ENCODE results near the gene LYPD3.

LYPD3 gene

DNA sequence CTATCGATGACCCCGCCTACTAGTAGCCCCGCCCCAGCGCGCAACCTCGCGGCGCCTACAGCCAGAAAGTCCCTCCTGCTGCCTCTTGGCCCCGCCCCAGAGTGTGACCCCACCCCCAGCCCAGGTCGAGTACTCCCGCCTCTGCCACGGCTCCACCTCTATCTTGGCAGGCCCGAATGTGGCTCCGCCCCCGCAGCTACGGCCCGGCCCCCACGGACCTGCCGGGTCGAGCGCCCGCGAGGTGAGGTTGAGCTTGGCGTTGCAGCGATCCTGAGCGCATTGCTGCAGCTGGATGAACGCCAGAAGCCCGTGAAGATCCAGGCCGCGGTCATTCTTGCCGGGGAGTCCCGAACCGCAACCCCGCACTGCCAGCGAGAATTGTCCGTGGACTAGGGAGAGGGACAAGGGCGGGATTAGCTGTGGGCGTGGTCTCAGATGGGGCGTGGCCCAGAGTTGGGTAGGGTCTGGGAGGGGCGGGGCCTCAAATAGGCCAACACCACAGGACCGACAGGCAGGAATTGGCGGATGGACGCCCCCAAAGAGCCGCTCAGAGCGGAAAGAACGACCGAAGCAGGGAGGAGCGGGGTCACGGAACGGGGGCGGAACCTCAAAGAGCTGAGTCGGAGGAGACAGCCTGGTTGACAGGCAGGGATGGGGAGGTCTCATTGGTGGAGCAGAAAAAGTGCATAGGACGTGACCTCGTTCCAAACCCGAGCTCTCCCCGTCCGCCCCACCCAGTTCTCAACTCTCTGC lies 1.9 kb downstream of the LYPD3 start:
- TF ChIP-seq, protein P1, sequence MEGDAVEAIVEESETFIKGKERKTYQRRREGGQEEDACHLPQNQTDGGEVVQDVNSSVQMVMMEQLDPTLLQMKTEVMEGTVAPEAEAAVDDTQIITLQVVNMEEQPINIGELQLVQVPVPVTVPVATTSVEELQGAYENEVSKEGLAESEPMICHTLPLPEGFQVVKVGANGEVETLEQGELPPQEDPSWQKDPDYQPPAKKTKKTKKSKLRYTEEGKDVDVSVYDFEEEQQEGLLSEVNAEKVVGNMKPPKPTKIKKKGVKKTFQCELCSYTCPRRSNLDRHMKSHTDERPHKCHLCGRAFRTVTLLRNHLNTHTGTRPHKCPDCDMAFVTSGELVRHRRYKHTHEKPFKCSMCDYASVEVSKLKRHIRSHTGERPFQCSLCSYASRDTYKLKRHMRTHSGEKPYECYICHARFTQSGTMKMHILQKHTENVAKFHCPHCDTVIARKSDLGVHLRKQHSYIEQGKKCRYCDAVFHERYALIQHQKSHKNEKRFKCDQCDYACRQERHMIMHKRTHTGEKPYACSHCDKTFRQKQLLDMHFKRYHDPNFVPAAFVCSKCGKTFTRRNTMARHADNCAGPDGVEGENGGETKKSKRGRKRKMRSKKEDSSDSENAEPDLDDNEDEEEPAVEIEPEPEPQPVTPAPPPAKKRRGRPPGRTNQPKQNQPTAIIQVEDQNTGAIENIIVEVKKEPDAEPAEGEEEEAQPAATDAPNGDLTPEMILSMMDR (IDR thresholded peaks at IDR 0.05; ENCODE audit: low read depth, low read length, missing control alignments) = no peak
- peak; percentile 81 for DNase-seq (ENCODE audit: low read depth)
- H3K4me3 ChIP-seq (ENCODE audit: low read depth, low read length) = peak overlapping the region; percentile 68

DNA sequence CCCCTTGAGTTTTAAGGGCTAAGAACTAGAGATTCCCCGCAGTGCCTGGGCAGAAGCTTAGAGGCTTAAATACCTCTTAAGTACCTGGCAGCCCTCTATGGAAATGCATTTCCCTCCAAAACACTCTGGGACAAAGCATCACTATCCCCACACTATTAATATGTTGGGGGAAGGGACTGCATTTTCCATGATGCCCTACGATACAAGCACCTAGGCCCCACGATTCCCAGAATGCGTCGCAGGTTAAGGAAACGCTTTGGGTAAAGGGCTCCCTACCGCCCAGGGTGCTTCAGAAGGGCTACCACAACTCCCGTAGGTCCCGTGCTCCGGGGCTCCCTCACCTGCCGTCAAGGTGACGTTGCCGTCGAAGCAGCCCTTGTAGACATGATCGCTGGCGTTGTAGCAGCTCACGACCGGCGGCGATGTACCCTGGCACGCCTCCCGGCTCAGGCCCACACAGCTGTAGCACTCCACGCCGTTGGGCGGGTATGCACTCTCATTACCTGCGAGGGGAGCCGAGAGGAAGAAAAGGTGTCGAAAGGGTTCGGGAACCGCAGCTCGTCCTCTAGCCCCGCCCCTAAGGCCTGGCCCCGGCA lies 2.5 kb downstream of the LYPD3 start:
- DNase-seq (ENCODE audit: low read depth) = no peak
- TF ChIP-seq, protein P1 (IDR thresholded peaks at IDR 0.05; ENCODE audit: low read depth, low read length, missing control alignments) = no peak
- peak overlapping the region; percentile 5; the same call in 1 of the 2 replicates for H3K4me3 ChIP-seq (ENCODE audit: low read depth, low read length)

DNA sequence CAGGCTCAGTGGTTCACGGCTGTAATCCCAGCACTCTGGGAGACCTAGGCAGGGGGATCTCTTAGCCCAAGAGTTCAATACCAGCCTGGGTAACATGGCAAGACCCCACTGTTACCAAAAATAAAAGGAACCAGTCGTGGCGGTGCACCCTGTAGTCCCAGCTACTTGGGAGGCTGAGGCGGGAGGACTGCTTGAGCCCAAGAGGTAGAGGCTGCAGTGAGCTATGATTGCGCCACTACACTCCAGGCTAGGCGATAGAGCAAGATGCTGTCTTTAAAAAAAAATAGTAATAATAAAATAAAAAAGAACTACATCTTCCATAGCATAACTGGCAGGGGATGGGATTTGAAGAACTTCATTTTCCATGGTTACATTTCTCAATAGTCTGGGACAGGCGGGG lies 3.0 kb downstream of the LYPD3 start:
- TF ChIP-seq, protein P1 (IDR thresholded peaks at IDR 0.05; ENCODE audit: low read depth, low read length, missing control alignments) = no peak
- no peak overlapping the region for H3K4me3 ChIP-seq (ENCODE audit: low read depth, low read length)
- no peak for DNase-seq (ENCODE audit: low read depth)

DNA sequence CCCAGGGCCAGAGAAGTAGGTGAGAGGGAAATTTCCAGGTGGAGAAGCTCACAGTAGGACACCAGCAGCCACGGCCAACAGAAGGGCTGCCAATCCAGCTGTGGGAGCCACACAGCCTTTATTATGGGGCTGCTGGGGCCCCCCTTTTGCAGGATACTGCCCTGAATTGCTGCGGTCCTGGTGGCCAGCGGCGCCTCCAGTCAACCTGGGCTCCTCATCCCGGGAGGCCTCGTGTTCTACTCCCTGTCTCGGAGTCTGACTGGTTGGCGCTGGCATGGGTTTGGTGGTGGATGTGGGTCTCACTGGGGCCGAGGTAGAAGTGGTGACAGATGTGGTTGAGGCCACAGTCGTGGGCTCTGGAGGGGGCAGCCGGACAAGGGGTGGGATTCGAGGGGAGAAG lies 4.1 kb downstream of the LYPD3 start:
- TF ChIP-seq, protein P1 (IDR thresholded peaks at IDR 0.05; ENCODE audit: low read depth, low read length, missing control alignments) = no peak
- no peak for DNase-seq (ENCODE audit: low read depth)
- no peak overlapping the region for H3K4me3 ChIP-seq (ENCODE audit: low read depth, low read length)

DNA sequence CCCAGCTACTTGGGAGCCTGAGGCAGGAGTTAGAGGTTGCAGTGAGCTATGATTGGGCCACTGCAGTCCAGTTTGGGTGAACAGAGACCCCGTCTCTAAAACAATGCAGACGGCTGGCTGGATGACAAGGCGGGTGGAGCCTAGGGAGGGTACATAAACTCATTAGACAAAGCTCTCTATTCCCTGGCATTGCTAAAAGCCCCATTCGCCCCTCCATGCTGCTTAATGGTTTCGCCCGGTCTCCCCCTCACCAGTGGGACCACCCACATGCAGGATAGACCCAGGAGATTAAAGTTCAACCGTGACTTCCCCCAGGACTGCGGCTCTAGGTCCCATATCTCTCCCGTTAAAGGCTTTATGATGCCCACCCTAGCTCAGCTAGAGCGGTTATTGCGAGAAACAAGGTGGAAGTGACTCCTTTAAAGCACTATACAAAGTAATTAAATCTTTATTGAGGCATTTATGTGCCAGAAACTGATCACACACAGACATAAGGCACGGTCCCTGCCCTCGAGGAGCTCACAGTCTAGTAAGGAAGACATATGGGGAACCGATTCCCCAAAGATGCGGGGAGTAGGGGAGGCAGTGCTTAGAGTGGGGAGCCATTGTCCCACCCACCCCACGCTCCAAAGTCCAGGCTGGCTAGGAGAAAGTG lies 4.9 kb downstream of the LYPD3 start:
- H3K4me3 ChIP-seq (ENCODE audit: low read depth, low read length) = no peak overlapping the region
- TF ChIP-seq, protein P1 (IDR thresholded peaks at IDR 0.05; ENCODE audit: low read depth, low read length, missing control alignments) = no peak
- no peak for DNase-seq (ENCODE audit: low read depth)

DNA sequence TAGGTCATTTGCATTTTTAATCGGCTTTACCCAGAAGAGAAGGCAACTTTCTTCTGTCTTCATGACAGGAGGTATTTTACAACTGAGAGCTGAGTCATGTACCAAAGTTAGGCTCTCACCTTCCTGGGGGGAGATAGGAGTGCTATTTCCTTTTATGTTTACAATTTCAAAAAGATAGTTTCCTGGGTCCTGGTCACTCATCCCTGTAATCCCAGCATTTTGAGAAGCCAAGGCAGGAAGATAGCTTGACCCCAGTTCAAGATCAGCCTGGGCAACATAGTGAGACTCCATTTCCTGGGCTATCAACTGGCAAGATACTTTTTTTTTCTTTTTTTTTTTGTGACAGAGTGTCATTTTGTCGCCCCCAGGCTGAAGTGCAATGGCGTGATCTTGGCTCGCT lies 7.6 kb downstream of the LYPD3 start:
- H3K4me3 ChIP-seq (ENCODE audit: low read depth, low read length) = no peak overlapping the region
- TF ChIP-seq, protein P1 (IDR thresholded peaks at IDR 0.05; ENCODE audit: low read depth, low read length, missing control alignments) = no peak
- no peak for DNase-seq (ENCODE audit: low read depth)

Data from GM12864 (cell line).